ENCODE data around the gene COL4A5.
"Not testable (repeated sequence)": the region's sequence is repeated elsewhere in the genome, so short reads cannot be mapped to it uniquely, and the experiment has no call there.

The COL4A5 gene

DNA sequence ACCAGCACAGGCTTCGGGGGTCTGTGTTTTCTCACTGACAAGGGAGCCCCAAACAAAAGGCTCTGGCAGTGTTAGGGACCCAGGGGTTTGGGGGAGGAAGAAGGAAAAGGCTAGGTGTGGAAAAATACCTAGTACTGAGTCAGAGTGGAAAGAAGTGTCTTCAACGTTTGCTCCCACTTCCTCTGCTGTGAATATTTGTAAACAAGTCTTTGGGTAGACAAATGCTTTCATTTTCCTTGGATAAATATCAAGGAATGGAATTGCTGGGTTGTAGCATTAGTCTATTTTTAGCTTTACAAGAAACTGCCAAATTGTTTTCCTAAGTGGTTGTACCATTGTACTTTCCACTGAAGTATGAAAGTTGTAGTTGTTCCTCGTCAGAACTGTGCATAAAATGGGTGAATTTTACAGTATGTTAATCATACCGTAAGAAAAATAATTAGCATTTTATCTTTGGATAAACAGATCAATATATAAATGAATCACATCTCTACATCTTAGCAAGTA lies 17.4 kb downstream of the COL4A5 start:
- H3K36me3 ChIP-seq (ENCODE audit: control insufficient read depth, insufficient read depth, low read length) = no peaks in the 10 kb centered on the region
- H3K4me1 ChIP-seq (ENCODE audit: control insufficient read depth, insufficient read depth, low read length) = peaks cover 11% of the 10 kb centered on the region
- H3K9me3 ChIP-seq (ENCODE audit: control insufficient read depth, insufficient read depth, low read length) = no peaks in the 10 kb centered on the region
- H3K9ac ChIP-seq (ENCODE audit: low read depth, low read length) = no peak overlapping the region
- no peak overlapping the region for H3K4me3 ChIP-seq (ENCODE audit: low read depth, low read length)
- no peak overlapping the region for H3K27ac ChIP-seq (ENCODE audit: low read depth, low read length)
- H3K27me3 ChIP-seq (ENCODE audit: control insufficient read depth, insufficient read depth, low read length) = no peaks in the 10 kb centered on the region

GRCh38 chrX:108464604-108465003 lies 25.0 kb downstream of the COL4A5 start:
- Histone ChIP-seq H3K27ac (ENCODE audit: low read depth, low read length) (no peak overlapping the region), H3K4me3 (ENCODE audit: low read depth, low read length) (no peak overlapping the region), H3K4me1 (ENCODE audit: control insufficient read depth, insufficient read depth, low read length) (peaks cover 28% of the 10 kb centered on the region), H3K9ac (ENCODE audit: low read depth, low read length) (no peak overlapping the region), H3K9me3 (ENCODE audit: control insufficient read depth, insufficient read depth, low read length) (no peaks in the 10 kb centered on the region), H3K27me3 (ENCODE audit: control insufficient read depth, insufficient read depth, low read length) (no peaks in the 10 kb centered on the region), H3K36me3 (ENCODE audit: control insufficient read depth, insufficient read depth, low read length) (no peaks in the 10 kb centered on the region)

DNA sequence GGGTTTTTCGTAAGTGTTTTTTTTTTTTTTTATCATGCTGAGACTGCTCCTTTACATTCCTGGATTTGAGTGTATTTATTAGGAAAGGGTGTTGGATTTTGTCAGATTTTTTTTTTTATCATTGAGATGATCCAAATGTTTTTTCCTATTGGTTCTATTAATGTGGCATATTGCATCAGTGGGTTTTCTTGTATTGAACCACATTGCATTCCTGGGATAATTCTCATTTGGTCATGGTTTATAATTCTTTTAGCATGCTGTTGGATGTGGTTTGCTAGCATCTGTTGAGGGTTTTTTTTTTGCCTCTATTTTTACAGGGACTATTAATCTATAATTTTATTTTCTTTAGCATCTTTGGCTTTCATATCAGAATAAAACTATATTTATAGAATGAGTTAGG lies 28.8 kb downstream of the COL4A5 start:
- Histone ChIP-seq H3K9me3 (ENCODE audit: control insufficient read depth, insufficient read depth, low read length) (no peaks in the 10 kb centered on the region), H3K36me3 (ENCODE audit: control insufficient read depth, insufficient read depth, low read length) (no peaks in the 10 kb centered on the region), H3K4me3 (ENCODE audit: low read depth, low read length) (no peak overlapping the region), H3K27me3 (ENCODE audit: control insufficient read depth, insufficient read depth, low read length) (no peaks in the 10 kb centered on the region), H3K9ac (ENCODE audit: low read depth, low read length) (no peak overlapping the region), H3K27ac (ENCODE audit: low read depth, low read length) (no peak overlapping the region), H3K4me1 (ENCODE audit: control insufficient read depth, insufficient read depth, low read length) (peaks cover 22% of the 10 kb centered on the region)

GRCh38 chrX:108473979-108474378 lies 34.3 kb downstream of the COL4A5 start:
- no peak overlapping the region for H3K27ac ChIP-seq (ENCODE audit: low read depth, low read length)
- no peaks in the 10 kb centered on the region for H3K36me3 ChIP-seq (ENCODE audit: control insufficient read depth, insufficient read depth, low read length)
- no peaks in the 10 kb centered on the region for H3K9me3 ChIP-seq (ENCODE audit: control insufficient read depth, insufficient read depth, low read length)
- H3K4me1 ChIP-seq (ENCODE audit: control insufficient read depth, insufficient read depth, low read length) = no peaks in the 10 kb centered on the region
- no peak overlapping the region for H3K4me3 ChIP-seq (ENCODE audit: low read depth, low read length)
- no peaks in the 10 kb centered on the region for H3K27me3 ChIP-seq (ENCODE audit: control insufficient read depth, insufficient read depth, low read length)
- no peak overlapping the region for H3K9ac ChIP-seq (ENCODE audit: low read depth, low read length)

DNA sequence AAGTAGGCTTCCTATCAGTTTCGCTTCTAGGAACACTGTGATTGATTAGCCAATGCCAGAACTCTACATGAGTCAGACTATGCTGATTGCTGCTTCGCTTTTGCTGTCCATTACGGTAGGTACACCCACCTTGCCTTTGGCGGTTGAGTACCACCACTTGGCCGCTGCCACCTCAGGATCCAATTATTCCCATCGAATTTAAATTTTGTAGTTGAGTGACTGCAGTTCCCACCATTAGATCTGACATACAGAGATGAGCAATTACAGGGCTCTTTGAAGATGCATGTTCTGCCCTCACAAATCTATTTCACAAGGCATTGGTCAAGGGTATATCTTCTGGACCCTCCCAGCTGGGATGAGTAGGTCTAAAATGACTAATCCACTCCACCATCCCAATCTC lies 41.9 kb downstream of the COL4A5 start:
- H3K27ac ChIP-seq (ENCODE audit: low read depth, low read length); H3K4me3 ChIP-seq (ENCODE audit: low read depth, low read length); H3K4me1 ChIP-seq (ENCODE audit: control insufficient read depth, insufficient read depth, low read length); H3K27me3 ChIP-seq (ENCODE audit: control insufficient read depth, insufficient read depth, low read length); H3K36me3 ChIP-seq (ENCODE audit: control insufficient read depth, insufficient read depth, low read length); H3K9me3 ChIP-seq (ENCODE audit: control insufficient read depth, insufficient read depth, low read length); H3K9ac ChIP-seq (ENCODE audit: low read depth, low read length): not testable (repeated sequence)

DNA sequence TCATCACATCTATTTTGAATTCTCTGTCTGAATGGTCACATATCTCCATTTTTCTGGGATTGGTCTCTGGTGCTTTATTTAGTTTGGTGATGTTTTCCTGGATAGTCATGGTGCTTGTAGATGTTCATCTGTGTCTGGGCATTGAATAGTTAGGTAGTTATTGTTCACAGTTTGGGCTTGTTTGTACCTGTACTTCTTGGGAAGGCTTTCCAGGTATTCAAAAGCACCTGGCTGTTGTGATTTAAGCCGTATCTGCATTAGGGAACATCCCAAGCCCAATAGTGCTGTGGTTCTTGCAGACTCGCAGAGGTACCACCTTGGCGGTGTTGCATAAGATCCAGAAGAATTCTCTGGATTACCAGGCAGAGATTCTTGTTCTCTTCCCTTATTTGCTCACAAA lies 44.6 kb downstream of the COL4A5 start:
- Histone ChIP-seq H3K4me1 (ENCODE audit: control insufficient read depth, insufficient read depth, low read length) (no peaks in the 10 kb centered on the region), H3K9ac (ENCODE audit: low read depth, low read length) (no peak overlapping the region), H3K27me3 (ENCODE audit: control insufficient read depth, insufficient read depth, low read length) (no peaks in the 10 kb centered on the region), H3K36me3 (ENCODE audit: control insufficient read depth, insufficient read depth, low read length) (0 out of 2 replicates have a peak, but pooled peaks cover 5% of the 10 kb centered on the region), H3K9me3 (ENCODE audit: control insufficient read depth, insufficient read depth, low read length) (no peaks in the 10 kb centered on the region), H3K4me3 (ENCODE audit: low read depth, low read length) (no peak overlapping the region), H3K27ac (ENCODE audit: low read depth, low read length) (no peak overlapping the region)

GRCh38 chrX:108485960-108486359 lies 46.3 kb downstream of the COL4A5 start:
- Histone ChIP-seq H3K27me3 (ENCODE audit: control insufficient read depth, insufficient read depth, low read length) (no peaks in the 10 kb centered on the region), H3K9ac (ENCODE audit: low read depth, low read length) (no peak overlapping the region), H3K36me3 (ENCODE audit: control insufficient read depth, insufficient read depth, low read length) (0 out of 2 replicates have a peak, but pooled peaks cover 5% of the 10 kb centered on the region), H3K9me3 (ENCODE audit: control insufficient read depth, insufficient read depth, low read length) (no peaks in the 10 kb centered on the region), H3K27ac (ENCODE audit: low read depth, low read length) (no peak overlapping the region), H3K4me3 (ENCODE audit: low read depth, low read length) (no peak overlapping the region), H3K4me1 (ENCODE audit: control insufficient read depth, insufficient read depth, low read length) (no peaks in the 10 kb centered on the region)

- H3K9me3 ChIP-seq (ENCODE audit: control insufficient read depth, insufficient read depth, low read length) = no peaks in the 10 kb centered on the region
- H3K4me1 ChIP-seq (ENCODE audit: control insufficient read depth, insufficient read depth, low read length) = peaks cover 10% of the 10 kb centered on the region
- H3K27ac ChIP-seq (ENCODE audit: low read depth, low read length) = no peak overlapping the region
- H3K27me3 ChIP-seq (ENCODE audit: control insufficient read depth, insufficient read depth, low read length) = no peaks in the 10 kb centered on the region
- H3K9ac ChIP-seq (ENCODE audit: low read depth, low read length) = no peak overlapping the region
- H3K4me3 ChIP-seq (ENCODE audit: low read depth, low read length) = no peak overlapping the region
- no peaks in the 10 kb centered on the region for H3K36me3 ChIP-seq (ENCODE audit: control insufficient read depth, insufficient read depth, low read length)
Measured at GRCh38 chrX:108494406-108495090, 54.9 kb downstream of the COL4A5 start.

DNA sequence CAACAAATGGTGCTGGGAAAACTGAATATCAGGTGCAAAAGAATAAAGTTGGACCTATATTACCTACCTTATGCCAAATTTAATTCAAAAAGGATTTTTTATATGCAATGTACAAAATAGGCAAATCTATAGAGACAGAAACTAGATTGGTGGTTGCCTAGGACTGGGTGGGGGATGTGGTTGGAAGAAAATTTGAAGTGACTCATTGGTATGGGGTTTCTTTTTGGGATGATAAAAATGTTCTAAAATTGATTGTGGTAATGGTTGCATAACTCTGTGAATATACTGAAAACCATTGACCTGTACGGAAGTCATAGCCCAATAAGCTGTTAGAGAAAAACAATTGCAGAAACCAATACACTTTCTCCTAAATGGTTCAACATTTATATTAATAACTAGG lies 72.1 kb downstream of the COL4A5 start:
- no peaks in the 10 kb centered on the region for H3K27me3 ChIP-seq (ENCODE audit: control insufficient read depth, insufficient read depth, low read length)
- no peak overlapping the region for H3K9ac ChIP-seq (ENCODE audit: low read depth, low read length)
- peaks cover 12% of the 10 kb centered on the region for H3K4me1 ChIP-seq (ENCODE audit: control insufficient read depth, insufficient read depth, low read length)
- H3K4me3 ChIP-seq (ENCODE audit: low read depth, low read length) = no peak overlapping the region
- peaks cover 5% of the 10 kb centered on the region; the same call in 1 of the 2 replicates for H3K9me3 ChIP-seq (ENCODE audit: control insufficient read depth, insufficient read depth, low read length)
- no peaks in the 10 kb centered on the region for H3K36me3 ChIP-seq (ENCODE audit: control insufficient read depth, insufficient read depth, low read length)
- no peak overlapping the region for H3K27ac ChIP-seq (ENCODE audit: low read depth, low read length)

- H3K36me3 ChIP-seq (ENCODE audit: control insufficient read depth, insufficient read depth, low read length) = no peaks in the 10 kb centered on the region
- peaks cover 15% of the 10 kb centered on the region for H3K4me1 ChIP-seq (ENCODE audit: control insufficient read depth, insufficient read depth, low read length)
- H3K27me3 ChIP-seq (ENCODE audit: control insufficient read depth, insufficient read depth, low read length) = no peaks in the 10 kb centered on the region
Measured at GRCh38 chrX:108516184-108516583, 76.5 kb downstream of the COL4A5 start.

DNA sequence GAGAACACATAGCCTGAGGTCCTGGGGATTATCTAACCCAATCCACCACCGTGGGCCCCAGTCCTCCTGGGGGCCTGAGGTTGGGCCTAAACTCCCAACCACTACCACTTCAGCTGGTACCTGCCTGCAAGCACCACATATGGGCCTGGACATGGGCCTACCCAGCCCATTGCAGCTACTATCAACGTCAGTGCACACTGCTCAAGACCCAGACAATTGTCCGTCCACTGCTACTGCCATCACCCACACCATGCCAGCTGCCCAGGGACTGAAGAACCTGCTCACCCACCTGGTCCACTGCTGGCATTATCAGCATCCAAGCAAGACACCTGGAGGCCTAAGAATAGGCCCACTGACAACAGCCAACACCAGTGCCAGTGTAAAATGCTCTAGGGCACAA lies 88.1 kb downstream of the COL4A5 start:
- no peaks in the 10 kb centered on the region for H3K27me3 ChIP-seq (ENCODE audit: control insufficient read depth, insufficient read depth, low read length)
- peaks cover 6% of the 10 kb centered on the region for H3K9me3 ChIP-seq (ENCODE audit: control insufficient read depth, insufficient read depth, low read length)
- no peak overlapping the region for H3K9ac ChIP-seq (ENCODE audit: low read depth, low read length)
- H3K27ac ChIP-seq (ENCODE audit: low read depth, low read length) = no peak overlapping the region
- no peak overlapping the region for H3K4me3 ChIP-seq (ENCODE audit: low read depth, low read length)
- H3K36me3 ChIP-seq (ENCODE audit: control insufficient read depth, insufficient read depth, low read length) = peaks cover 9% of the 10 kb centered on the region
- no peaks in the 10 kb centered on the region for H3K4me1 ChIP-seq (ENCODE audit: control insufficient read depth, insufficient read depth, low read length)

More at GRCh38 chrX:108516184-108516583, 76.5 kb downstream of the COL4A5 start:
- no peak overlapping the region for H3K27ac ChIP-seq (ENCODE audit: low read depth, low read length)
- no peak overlapping the region for H3K9ac ChIP-seq (ENCODE audit: low read depth, low read length)
- no peak overlapping the region for H3K4me3 ChIP-seq (ENCODE audit: low read depth, low read length)
- no peaks in the 10 kb centered on the region for H3K9me3 ChIP-seq (ENCODE audit: control insufficient read depth, insufficient read depth, low read length)

Data from HUES48 (cell line).